Neural progenitor cell (in vitro differentiated cells): ENCODE data around the gene SS18L1. TPM values are rescaled to one million over a fixed set of nuclear protein-coding genes. Genes with fewer than 3 reads are reported as not detected.

Experiments
- DNase-seq: peaks from one replicate; pipeline ENCODE4 v3.0.0-alpha.2; 2016; ENCODE audit warnings: low spot score
- H2AFZ ChIP-seq: fragments of 200-600 bp; sonication (generic); replicated peaks from 2 replicates; pipeline ENCODE4 v1.6.1; 2016; ENCODE audit warnings: antibody characterized with exemption
- H3F3A ChIP-seq: fragments of 200-600 bp; sonication (generic); 2 replicates; pipeline ENCODE4 v1.6.1; 2016; ENCODE audit warnings: antibody characterized with exemption, low read depth
- H3K27ac ChIP-seq: fragments of 200-600 bp; sonication (generic); 2 replicates; pipeline ENCODE4 v1.5.1; 2016; ENCODE audit warnings: mild to moderate bottlenecking
- H3K27me3 ChIP-seq: fragments of 200-600 bp; sonication (generic); 2 replicates; pipeline ENCODE4 v1.6.1; 2016; ENCODE audit warnings: mild to moderate bottlenecking, moderate library complexity
- H3K36me3 ChIP-seq: fragments of 200-600 bp; sonication (generic); 2 replicates; pipeline ENCODE4 v1.5.1; 2016
- H3K4me1 ChIP-seq: fragments of 200-600 bp; sonication (generic); 2 replicates; pipeline ENCODE4 v1.6.1; 2016; ENCODE audit warnings: mixed run types
- H3K4me2 ChIP-seq: fragments of 200-600 bp; sonication (generic); 2 replicates; pipeline ENCODE4 v1.6.1; 2016
- H3K4me3 ChIP-seq: fragments of 200-600 bp; sonication (generic); 2 replicates; pipeline ENCODE4 v1.5.1; 2016
- H3K79me2 ChIP-seq: fragments of 200-600 bp; sonication (generic); 2 replicates; pipeline ENCODE4 v1.6.1; 2016; ENCODE audit warnings: low read depth
- H3K9ac ChIP-seq: fragments of 200-600 bp; sonication (generic); 2 replicates; pipeline ENCODE4 v1.6.1; 2016
- H3K9me3 ChIP-seq: fragments of 200-600 bp; sonication (generic); 2 replicates; pipeline ENCODE4 v1.5.1; 2016; ENCODE audit warnings: low read depth
- H4K20me1 ChIP-seq: fragments of 200-600 bp; sonication (generic); 2 replicates; pipeline ENCODE4 v1.6.1; 2016; ENCODE audit warnings: low read depth
- H3K27ac Mint-ChIP-seq: 3 replicates; pipeline ENCODE4 v1.8.0; 2021; ENCODE audit warnings: mixed read lengths
- H3K27me3 Mint-ChIP-seq: 2 replicates; pipeline ENCODE4 v1.8.0; 2022; ENCODE audit warnings: low read depth, mild to moderate bottlenecking, inconsistent platforms, moderate library complexity, mixed read lengths; ENCODE audit not compliant: insufficient read depth
- H3K36me3 Mint-ChIP-seq: 3 replicates; pipeline ENCODE4 v1.8.0; 2021; ENCODE audit warnings: mixed read lengths
- H3K4me1 Mint-ChIP-seq: 3 replicates; pipeline ENCODE4 v1.8.0; 2021; ENCODE audit warnings: mixed read lengths
- H3K4me3 Mint-ChIP-seq: 3 replicates; pipeline ENCODE4 v1.8.0; 2021; ENCODE audit warnings: mild to moderate bottlenecking, moderate library complexity, mixed read lengths
- H3K9me3 Mint-ChIP-seq: 3 replicates; pipeline ENCODE4 v1.8.0; 2020; ENCODE audit warnings: mixed read lengths
- CTCF ChIP-seq: fragments of 200-600 bp; sonication (generic); IDR thresholded peaks from 2 replicates; pipeline ENCODE4 v1.5.1; 2017; ENCODE audit warnings: antibody characterized with exemption, mild to moderate bottlenecking
- EZH2 ChIP-seq: fragments of 200-600 bp; sonication (generic); IDR thresholded peaks from 2 replicates; pipeline ENCODE4 v1.6.1; 2017; ENCODE audit warnings: antibody characterized with exemption, mild to moderate bottlenecking, moderate library complexity
- EZH2phosphoT487 ChIP-seq: fragments of 200-600 bp; sonication (generic); IDR thresholded peaks from 2 replicates; pipeline ENCODE4 v1.6.1; 2017; ENCODE audit warnings: antibody characterized with exemption
- total RNA-seq: library from RNA; depleted of rRNA; stranded (reverse); fragments of >200 nt; gene quantifications from 2 replicates; pipeline ENCODE4 v1.2.3, GENCODE V29; 2015; ENCODE audit warnings: low replicate concordance

The SS18L1 gene
- total RNA-seq, 1 donor from 2014 or later, result 25.5 TPM

- H3K4me2 ChIP-seq, result no peak overlapping the region
- no peak overlapping the region for H2AFZ ChIP-seq
- H3K36me3 Mint-ChIP-seq, result peaks cover 17% of the 10 kb centered on the region
- peaks cover 6% of the 10 kb centered on the region for H3K27me3 Mint-ChIP-seq
- no peak overlapping the region for H3K4me3 ChIP-seq
- H3K4me3 Mint-ChIP-seq, result no peak overlapping the region
- H3K4me1 ChIP-seq, result no peaks in the 10 kb centered on the region
- H3K9me3 Mint-ChIP-seq, result no peaks in the 10 kb centered on the region
- no peak for DNase-seq
- H3K9ac ChIP-seq, result no peak overlapping the region
- H3K27me3 ChIP-seq, result no peaks in the 10 kb centered on the region
- no peak overlapping the region for H3K27ac ChIP-seq
- H3K36me3 ChIP-seq, result no peaks in the 10 kb centered on the region
- no peak overlapping the region for H3K27ac Mint-ChIP-seq
- no peaks in the 10 kb centered on the region for H4K20me1 ChIP-seq
- H3K9me3 ChIP-seq, result no peaks in the 10 kb centered on the region
- no peaks in the 10 kb centered on the region for H3F3A ChIP-seq
- H3K4me1 Mint-ChIP-seq, result no peaks in the 10 kb centered on the region
- H3K79me2 ChIP-seq, result no peaks in the 10 kb centered on the region
- no peak for TF ChIP-seq EZH2phosphoT487
- no peak for TF ChIP-seq EZH2
- TF ChIP-seq CTCF, result no peak
These were observed 29.1 kb downstream of the SS18L1 start for GRCh38 chr20:62172666-62173065.

- Mint-ChIP-seq H3K27me3 (peaks cover 6% of the 10 kb centered on the region), H3K27ac (no peak overlapping the region), H3K4me1 (no peaks in the 10 kb centered on the region), H3K9me3 (no peaks in the 10 kb centered on the region), H3K4me3 (no peak overlapping the region), H3K36me3 (peaks cover 17% of the 10 kb centered on the region)
- no peak overlapping the region for H3K4me2 ChIP-seq
- no peak overlapping the region for H3K4me3 ChIP-seq
- no peak overlapping the region for H2AFZ ChIP-seq
- H3K9ac ChIP-seq, result no peak overlapping the region
- no peak overlapping the region for H3K27ac ChIP-seq
- H3K79me2 ChIP-seq, result no peaks in the 10 kb centered on the region
- no peaks in the 10 kb centered on the region for H3K9me3 ChIP-seq
- no peaks in the 10 kb centered on the region for H3K4me1 ChIP-seq
- DNase-seq, result no peak
- TF ChIP-seq CTCF (no peak), EZH2phosphoT487 (no peak), EZH2 (no peak)
- H3F3A ChIP-seq, result no peaks in the 10 kb centered on the region
- H3K36me3 ChIP-seq, result no peaks in the 10 kb centered on the region
- no peaks in the 10 kb centered on the region for H3K27me3 ChIP-seq
- H4K20me1 ChIP-seq, result no peaks in the 10 kb centered on the region
These were observed 30.6 kb downstream of the SS18L1 start for GRCh38 chr20:62174021-62174804.

GRCh38 chr20:62174870-62175624 lies 31.5 kb downstream of the SS18L1 start:
- TF ChIP-seq EZH2phosphoT487 (no peak), EZH2 (no peak), CTCF (no peak)
- Mint-ChIP-seq H3K27ac (no peak overlapping the region), H3K4me3 (no peak overlapping the region), H3K9me3 (no peaks in the 10 kb centered on the region), H3K27me3 (peaks cover 4% of the 10 kb centered on the region), H3K4me1 (no peaks in the 10 kb centered on the region), H3K36me3 (peaks cover 17% of the 10 kb centered on the region)
- H3F3A ChIP-seq, result peaks cover 4% of the 10 kb centered on the region
- peaks cover 3% of the 10 kb centered on the region for H3K36me3 ChIP-seq
- H4K20me1 ChIP-seq, result no peaks in the 10 kb centered on the region
- no peak overlapping the region for H3K4me2 ChIP-seq
- DNase-seq, result no peak
- no peaks in the 10 kb centered on the region for H3K27me3 ChIP-seq
- no peak overlapping the region for H2AFZ ChIP-seq
- no peak overlapping the region for H3K27ac ChIP-seq
- no peak overlapping the region for H3K4me3 ChIP-seq
- H3K4me1 ChIP-seq, result no peaks in the 10 kb centered on the region
- H3K9me3 ChIP-seq, result no peaks in the 10 kb centered on the region
- no peaks in the 10 kb centered on the region for H3K79me2 ChIP-seq
- H3K9ac ChIP-seq, result no peak overlapping the region
